Neural crest cell (in vitro differentiated cells): ENCODE measurements around the gene SESTD1. TPM values are rescaled to one million over a fixed set of nuclear protein-coding genes. Genes with fewer than 3 reads are reported as not detected.
"Not testable (repeated sequence)": the region's sequence is repeated elsewhere in the genome, so short reads cannot be mapped to it uniquely, and the experiment has no call there.

Experiments used
- DNase-seq: peaks from one replicate; pipeline ENCODE4 v3.0.0; 2021; ENCODE audit warnings: low read depth, mixed read lengths, low spot score
- H3K27ac Mint-ChIP-seq: one replicate; pipeline ENCODE4 v1.8.0; 2021; ENCODE audit warnings: mild to moderate bottlenecking, mixed read lengths; ENCODE audit not compliant: unreplicated experiment
- H3K27me3 Mint-ChIP-seq: 2 replicates; pipeline ENCODE4 v1.8.0; 2021; ENCODE audit warnings: low read depth, mild to moderate bottlenecking, mixed read lengths
- H3K36me3 Mint-ChIP-seq: 2 replicates; pipeline ENCODE4 v1.8.0; 2021; ENCODE audit warnings: low read depth, mild to moderate bottlenecking, mixed read lengths
- H3K4me1 Mint-ChIP-seq: 2 replicates; pipeline ENCODE4 v1.8.0; 2021; ENCODE audit warnings: mixed read lengths
- H3K4me3 Mint-ChIP-seq: one replicate; pipeline ENCODE4 v1.8.0; 2021; ENCODE audit warnings: mild to moderate bottlenecking, mixed read lengths
- H3K9me3 Mint-ChIP-seq: 2 replicates; pipeline ENCODE4 v1.8.0; 2021; ENCODE audit warnings: mixed read lengths
- total RNA-seq: library from RNA; stranded (reverse); gene quantifications from 2 replicates; pipeline ENCODE4 v1.2.1, GENCODE V29; 2021
- TF ChIP-seq, protein P1 (sequence below): fragments of 200-600 bp; sonication (generic); conservative IDR thresholded peaks from 2 replicates; pipeline ENCODE4 v1.5.0; 2021; ENCODE audit warnings: antibody characterized with exemption, mild to moderate bottlenecking

The SESTD1 gene
- total RNA-seq, 1 donor from 2014 or later, result 99.7 TPM

DNA sequence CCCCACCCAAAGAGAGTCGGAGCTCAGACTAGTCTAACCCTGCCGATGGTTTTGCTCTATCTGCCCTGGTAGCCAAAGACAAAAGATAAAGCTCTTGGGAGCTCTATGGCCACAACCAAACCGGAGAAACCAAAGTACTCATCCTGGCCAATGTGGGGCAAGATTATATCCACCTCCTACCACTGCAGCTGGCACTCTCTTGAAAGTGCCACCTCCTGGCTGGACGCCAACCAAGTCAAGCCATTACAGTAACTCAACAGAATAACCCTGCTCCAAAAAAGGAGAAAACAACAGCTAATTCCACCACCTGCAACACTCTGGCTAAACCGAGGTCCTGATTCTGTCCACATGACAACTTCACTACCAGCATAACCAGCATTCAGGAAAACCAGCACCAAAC, 57.6 kb downstream of the SESTD1 start:
- DNase-seq, result no peak
- Mint-ChIP-seq H3K4me3 (no peak overlapping the region), H3K27me3 (no peaks in the 10 kb centered on the region), H3K36me3 (peaks cover 26% of the 10 kb centered on the region), H3K9me3 (peaks cover 14% of the 10 kb centered on the region), H3K4me1 (no peaks in the 10 kb centered on the region), H3K27ac (no peak overlapping the region)
- TF ChIP-seq, protein P1, sequence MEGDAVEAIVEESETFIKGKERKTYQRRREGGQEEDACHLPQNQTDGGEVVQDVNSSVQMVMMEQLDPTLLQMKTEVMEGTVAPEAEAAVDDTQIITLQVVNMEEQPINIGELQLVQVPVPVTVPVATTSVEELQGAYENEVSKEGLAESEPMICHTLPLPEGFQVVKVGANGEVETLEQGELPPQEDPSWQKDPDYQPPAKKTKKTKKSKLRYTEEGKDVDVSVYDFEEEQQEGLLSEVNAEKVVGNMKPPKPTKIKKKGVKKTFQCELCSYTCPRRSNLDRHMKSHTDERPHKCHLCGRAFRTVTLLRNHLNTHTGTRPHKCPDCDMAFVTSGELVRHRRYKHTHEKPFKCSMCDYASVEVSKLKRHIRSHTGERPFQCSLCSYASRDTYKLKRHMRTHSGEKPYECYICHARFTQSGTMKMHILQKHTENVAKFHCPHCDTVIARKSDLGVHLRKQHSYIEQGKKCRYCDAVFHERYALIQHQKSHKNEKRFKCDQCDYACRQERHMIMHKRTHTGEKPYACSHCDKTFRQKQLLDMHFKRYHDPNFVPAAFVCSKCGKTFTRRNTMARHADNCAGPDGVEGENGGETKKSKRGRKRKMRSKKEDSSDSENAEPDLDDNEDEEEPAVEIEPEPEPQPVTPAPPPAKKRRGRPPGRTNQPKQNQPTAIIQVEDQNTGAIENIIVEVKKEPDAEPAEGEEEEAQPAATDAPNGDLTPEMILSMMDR, result no peak

GRCh38 chr2:179201869-179202268, 62.8 kb downstream of the SESTD1 start:
- no peak for DNase-seq
- no peak overlapping the region for H3K27ac Mint-ChIP-seq
- H3K36me3 Mint-ChIP-seq, result peaks cover 19% of the 10 kb centered on the region
- H3K27me3 Mint-ChIP-seq, result no peaks in the 10 kb centered on the region
- no peak overlapping the region for H3K4me3 Mint-ChIP-seq
- peaks cover 2% of the 10 kb centered on the region for H3K9me3 Mint-ChIP-seq
- no peaks in the 10 kb centered on the region for H3K4me1 Mint-ChIP-seq
- TF ChIP-seq, protein P1, result no peak

- H3K27ac Mint-ChIP-seq, H3K4me3 Mint-ChIP-seq, H3K4me1 Mint-ChIP-seq, H3K27me3 Mint-ChIP-seq, DNase-seq: not testable (repeated sequence)
- H3K9me3 Mint-ChIP-seq, result peaks cover 15% of the 10 kb centered on the region
- peaks cover 50% of the 10 kb centered on the region for H3K36me3 Mint-ChIP-seq
Measured at GRCh38 chr2:179195926-179196590, 68.6 kb downstream of the SESTD1 start.

DNA sequence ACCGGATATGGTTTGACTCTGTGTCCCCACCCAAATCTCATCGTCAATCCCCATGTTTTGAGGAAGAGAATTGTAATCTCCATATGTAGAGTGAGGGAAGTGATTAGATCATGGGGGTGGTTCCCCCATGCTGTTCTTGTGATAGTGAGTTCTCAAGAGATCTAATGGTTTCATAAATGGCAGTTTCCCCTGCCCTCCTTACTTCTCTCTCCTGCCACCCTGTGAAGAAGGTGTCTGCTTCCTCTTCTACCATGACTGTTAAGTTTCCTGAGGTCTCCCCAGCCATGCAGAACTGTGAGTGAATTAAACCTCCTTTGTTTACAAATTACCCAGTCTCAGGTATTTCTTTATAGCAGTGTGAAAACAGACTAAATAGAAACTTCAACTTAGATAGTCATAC, 69.5 kb downstream of the SESTD1 start:
- peaks cover 59% of the 10 kb centered on the region for H3K36me3 Mint-ChIP-seq
- TF ChIP-seq, protein P1, result no peak
- no peak overlapping the region for H3K27ac Mint-ChIP-seq
- no peaks in the 10 kb centered on the region for H3K4me1 Mint-ChIP-seq
- DNase-seq, result no peak
- H3K4me3 Mint-ChIP-seq, result no peak overlapping the region
- H3K27me3 Mint-ChIP-seq, result no peaks in the 10 kb centered on the region
- H3K9me3 Mint-ChIP-seq, result peaks cover 20% of the 10 kb centered on the region

- peaks cover 30% of the 10 kb centered on the region for H3K9me3 Mint-ChIP-seq
- no peaks in the 10 kb centered on the region for H3K4me1 Mint-ChIP-seq
- no peak overlapping the region for H3K4me3 Mint-ChIP-seq
- TF ChIP-seq, protein P1, result no peak
- no peak overlapping the region for H3K27ac Mint-ChIP-seq
- no peaks in the 10 kb centered on the region for H3K27me3 Mint-ChIP-seq
- no peak for DNase-seq
- peaks cover 72% of the 10 kb centered on the region for H3K36me3 Mint-ChIP-seq
Measured at GRCh38 chr2:179193759-179194394, 70.8 kb downstream of the SESTD1 start.

DNA sequence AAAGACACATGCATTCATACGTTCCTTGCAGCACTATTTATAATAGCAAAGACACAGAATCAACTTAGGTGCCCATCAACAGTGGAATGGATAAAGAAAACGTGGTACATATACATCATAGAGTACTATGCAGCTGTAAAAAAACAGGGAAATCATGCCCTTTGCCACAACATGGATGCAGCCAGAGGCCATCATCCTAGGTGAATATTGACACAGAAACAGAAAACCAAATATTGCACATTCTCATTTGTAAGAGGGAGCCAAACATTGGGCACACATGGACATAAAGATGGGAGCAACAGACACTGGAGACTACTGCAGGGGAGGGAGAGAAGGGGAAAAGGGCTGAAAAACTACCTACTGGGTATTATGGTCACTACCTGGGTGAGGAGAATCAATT, 73.5 kb downstream of the SESTD1 start:
- Mint-ChIP-seq H3K4me3 (no peak overlapping the region), H3K9me3 (peaks cover 42% of the 10 kb centered on the region), H3K4me1 (no peaks in the 10 kb centered on the region), H3K27ac (no peak overlapping the region), H3K27me3 (no peaks in the 10 kb centered on the region), H3K36me3 (peaks cover 79% of the 10 kb centered on the region)
- no peak for DNase-seq
- TF ChIP-seq, protein P1, result no peak
